Nucleus accumbens (tissue), 56 donors: ENCODE measurements around the gene PSMA3.

ENCODE experiments used
- DNase-seq, 56 donors: peaks; one replicate each; lab custom pipeline; 2025; lab: John Stamatoyannopoulos, UW

Gene PSMA3

GRCh38 chr14:58265401-58265800 is 20.8 kb downstream of the PSMA3 start:
- no peak for DNase-seq

GRCh38 chr14:58270628-58271027 is 26.0 kb downstream of the PSMA3 start:
- DNase-seq: no peak

- no peak for DNase-seq
Observed at GRCh38 chr14:58272588-58273372, 28.1 kb downstream of the PSMA3 start.

GRCh38 chr14:58274881-58275280 is 30.2 kb downstream of the PSMA3 start:
- no peak for DNase-seq

- no peak for DNase-seq
Observed at GRCh38 chr14:58275527-58276190, 31.0 kb downstream of the PSMA3 start.

DNA sequence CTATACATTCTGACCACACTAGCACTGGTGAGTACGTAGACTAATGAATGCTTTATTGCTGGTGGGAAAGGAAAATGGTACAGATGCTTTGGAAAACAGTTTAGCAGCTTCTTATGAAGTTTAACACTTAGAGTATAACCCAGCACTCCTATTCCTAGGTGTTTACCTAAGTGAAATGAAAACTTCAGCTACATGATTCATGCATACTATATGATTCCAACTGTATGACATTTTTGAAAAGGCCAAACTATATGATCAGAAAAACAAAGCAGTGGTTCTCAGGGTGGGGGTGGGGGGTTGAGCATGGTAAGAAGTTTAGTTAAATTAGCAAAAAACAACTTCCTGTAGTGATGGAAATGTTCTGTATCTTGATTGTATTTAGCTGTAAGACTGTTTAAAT is 31.6 kb downstream of the PSMA3 start:
- no peak for DNase-seq

- no peak for DNase-seq
Observed at GRCh38 chr14:58278177-58278576, 33.5 kb downstream of the PSMA3 start.

GRCh38 chr14:58280954-58281787 is 36.5 kb downstream of the PSMA3 start:
- peak in 24 of 56 donors; percentile 1 to 61 (median 20) for DNase-seq

DNA sequence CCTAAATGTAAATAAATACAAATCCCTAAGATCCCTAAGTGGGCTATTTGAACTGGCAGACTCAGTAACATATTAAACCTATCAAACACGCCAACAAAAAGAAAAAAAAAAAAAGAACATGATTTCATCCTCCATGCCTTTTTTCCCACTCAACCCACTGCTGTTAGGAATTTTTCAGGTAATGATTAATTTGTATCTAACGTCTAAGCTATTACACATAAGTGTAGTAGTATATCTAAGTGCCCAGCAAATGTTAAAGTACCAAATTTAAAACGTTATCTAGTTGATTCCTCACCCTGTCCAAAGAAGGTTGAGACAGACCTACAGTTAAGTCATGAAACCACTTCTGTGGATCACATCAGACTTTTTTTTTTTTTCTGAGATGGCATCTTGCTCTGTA is 37.3 kb downstream of the PSMA3 start:
- DNase-seq: no peak

DNA sequence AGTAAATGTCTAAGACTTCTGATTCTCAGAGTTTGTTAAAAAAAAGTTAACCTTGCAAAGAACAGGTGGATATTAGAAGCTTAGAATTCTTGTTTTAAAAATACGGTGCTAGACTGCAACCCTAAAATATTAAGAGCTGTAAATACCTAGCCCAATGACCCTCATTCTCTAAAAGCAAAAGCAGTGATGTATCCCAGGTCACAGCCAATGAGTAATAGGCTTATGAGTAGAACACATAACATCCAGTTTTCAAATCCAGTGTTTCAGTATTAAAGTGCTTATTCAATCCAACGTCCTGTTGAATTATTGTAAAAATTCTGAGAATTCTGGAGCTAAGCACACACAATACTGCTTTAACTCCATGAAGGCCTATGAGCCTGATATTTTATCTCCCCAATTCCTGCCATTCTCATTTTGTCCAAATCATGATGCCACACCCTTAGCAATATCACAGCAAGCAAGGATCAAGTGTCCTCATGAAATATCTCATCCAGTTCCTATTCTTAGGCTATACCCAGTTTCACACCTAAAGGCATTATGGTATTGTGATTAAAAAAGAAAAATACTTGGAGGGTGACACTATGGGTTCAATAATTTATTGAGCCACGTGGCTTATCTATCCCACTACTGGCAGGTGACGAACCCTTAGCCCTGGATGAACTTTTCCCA is 38.4 kb downstream of the PSMA3 start:
- DNase-seq: no peak

GRCh38 chr14:58283730-58284129 is 39.1 kb downstream of the PSMA3 start:
- no peak for DNase-seq

GRCh38 chr14:58285132-58285531 is 40.5 kb downstream of the PSMA3 start:
- no peak for DNase-seq

GRCh38 chr14:58287607-58288042 is 43.0 kb downstream of the PSMA3 start:
- no peak for DNase-seq

- no peak for DNase-seq
Observed at GRCh38 chr14:58288106-58288792, 43.6 kb downstream of the PSMA3 start.

DNA sequence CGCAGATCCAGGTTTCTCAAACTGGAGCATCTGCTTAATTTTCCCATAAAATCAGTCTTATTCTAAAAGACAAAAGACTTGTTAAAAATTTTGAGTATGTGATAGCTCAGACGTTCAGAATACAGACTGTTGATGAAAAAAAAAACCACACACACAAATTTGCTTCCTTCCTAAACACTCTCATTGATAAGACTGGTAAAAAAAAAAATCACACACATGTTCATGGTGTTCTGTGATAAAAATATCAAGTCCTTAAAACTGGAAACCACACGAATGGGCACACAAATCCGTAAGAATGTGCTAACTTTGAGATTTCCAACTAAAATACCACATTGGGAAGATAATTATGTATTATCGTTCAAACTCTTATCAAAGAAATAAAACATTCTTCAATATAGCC is 47.0 kb downstream of the PSMA3 start:
- no peak for DNase-seq

GRCh38 chr14:58292187-58292586 is 47.5 kb downstream of the PSMA3 start:
- no peak for DNase-seq

- no peak for DNase-seq
Observed at GRCh38 chr14:58294201-58294600, 49.6 kb downstream of the PSMA3 start.

DNA sequence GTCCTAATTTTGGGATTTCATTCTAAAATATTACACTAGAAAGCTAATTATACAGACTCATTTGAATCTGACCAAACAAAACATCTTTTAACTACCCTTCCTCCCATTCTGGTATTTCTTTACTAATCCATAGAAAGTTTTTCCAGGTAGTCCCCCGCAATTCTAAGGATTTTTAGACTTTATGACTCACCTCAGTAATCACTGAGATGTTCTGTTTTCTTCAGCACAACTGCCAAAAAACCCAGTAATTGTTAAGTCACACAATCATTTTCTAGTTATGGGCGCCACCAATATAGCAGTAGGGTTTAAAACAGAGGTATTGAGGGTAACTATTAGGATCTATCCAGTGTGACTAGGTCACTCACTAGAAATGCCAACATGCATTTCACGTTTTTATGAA is 52.1 kb downstream of the PSMA3 start:
- DNase-seq: no peak

GRCh38 chr14:58297412-58297761 is 52.7 kb downstream of the PSMA3 start:
- DNase-seq: peak in 1 of 56 donors; percentile 53
